Measurements from ENCODE around the gene RCAN2. TPM values are rescaled to one million over a fixed set of nuclear protein-coding genes. Genes with fewer than 3 reads are reported as not detected.

The RCAN2 gene
- total and polyA plus RNA-seq, 12 donors = 2.3 to 14.4 (median 6.5) TPM

GRCh38 chr6:46491628-46492547 is 639 bp upstream of the RCAN2 start:
- WGBS, 4 donors = 9 to 13% (median 11%) methylated on average over 17 to 30 of the region's 30 CpGs
- TF ChIP-seq CTCF (IDR thresholded peaks at IDR 0.05) (peak; percentile 16 to 61 (median 38)), POLR2A (IDR thresholded peaks at IDR 0.05) (no peak)
- Histone ChIP-seq H3K36me3 (replicated peaks in 1 of 2) (no peaks in the 10 kb centered on the region), H3K4me1 (replicated peaks in 1 of 2) (peaks cover 6 to 9% of the 10 kb centered on the region in 2 donors), H3K27me3 (no peaks in the 10 kb centered on the region), H3K27ac (peak overlapping the region in 2 of 5 donors; percentile 41 to 76), H3K9me3 (replicated peaks in 1 of 3) (no peaks in the 10 kb centered on the region), H3K4me3 (peak overlapping the region in 2 of 4 donors; percentile 45 to 69)
- intact Hi-C loops (cut with DNase I) = no loop called here
- peak; percentile 16 to 73 (median 36) for DNase-seq

- Histone ChIP-seq H3K36me3 (replicated peaks in 1 of 2) (no peaks in the 10 kb centered on the region), H3K27me3 (no peaks in the 10 kb centered on the region), H3K27ac (peak overlapping the region in 2 of 5 donors; percentile 76 to 77), H3K4me1 (replicated peaks in 1 of 2) (peaks cover 6 to 9% of the 10 kb centered on the region in 2 donors), H3K9me3 (replicated peaks in 1 of 3) (no peaks in the 10 kb centered on the region), H3K4me3 (peak overlapping the region in 2 of 4 donors; percentile 45 to 69)
- DNase-seq = peak; percentile 8 to 56 (median 39)
- WGBS, 4 donors = 3 to 8% (median 7%) methylated on average over 19 to 54 of the region's 56 CpGs
- intact Hi-C loops (cut with DNase I) = no loop called here
- TF ChIP-seq CTCF (IDR thresholded peaks at IDR 0.05) = peak in 2 of 6 experiments; percentile 11 to 13
- TF ChIP-seq POLR2A (IDR thresholded peaks at IDR 0.05) = no peak
Measured at GRCh38 chr6:46490425-46491200, 636 bp downstream of the RCAN2 start.

GRCh38 chr6:46486181-46486580 is 5.1 kb downstream of the RCAN2 start:
- Histone ChIP-seq H3K4me1 (replicated peaks in 1 of 2) (peaks cover 6 to 9% of the 10 kb centered on the region in 2 donors), H3K36me3 (replicated peaks in 1 of 2) (no peaks in the 10 kb centered on the region), H3K27me3 (no peaks in the 10 kb centered on the region), H3K4me3 (no peak overlapping the region), H3K27ac (no peak overlapping the region), H3K9me3 (replicated peaks in 1 of 3) (no peaks in the 10 kb centered on the region)
- intact Hi-C loops (cut with DNase I) = no loop called here
- no peak for DNase-seq
- WGBS, 4 donors = 74 to 90% (median 78%) methylated on average over 3 of the region's 3 CpGs
- TF ChIP-seq CTCF (IDR thresholded peaks at IDR 0.05) = no peak
- TF ChIP-seq POLR2A (IDR thresholded peaks at IDR 0.05) = no peak

Measured in adrenal gland (tissue), 12 donors.